HG03575 (cell line): ENCODE results near the gene ZNF2.
A peak's percentile ranks its signal among the peaks of the same experiment; 100 is the strongest.

Experiments used
- ATAC-seq: cut with Tn5 transposase; IDR thresholded peaks from one replicate; pipeline ENCODE4 v1.9.1; 2021; ENCODE audit not compliant: unreplicated experiment, insufficient number of reproducible peaks, low FRiP score; ENCODE audit errors: extremely low read depth

ZNF2 gene

DNA sequence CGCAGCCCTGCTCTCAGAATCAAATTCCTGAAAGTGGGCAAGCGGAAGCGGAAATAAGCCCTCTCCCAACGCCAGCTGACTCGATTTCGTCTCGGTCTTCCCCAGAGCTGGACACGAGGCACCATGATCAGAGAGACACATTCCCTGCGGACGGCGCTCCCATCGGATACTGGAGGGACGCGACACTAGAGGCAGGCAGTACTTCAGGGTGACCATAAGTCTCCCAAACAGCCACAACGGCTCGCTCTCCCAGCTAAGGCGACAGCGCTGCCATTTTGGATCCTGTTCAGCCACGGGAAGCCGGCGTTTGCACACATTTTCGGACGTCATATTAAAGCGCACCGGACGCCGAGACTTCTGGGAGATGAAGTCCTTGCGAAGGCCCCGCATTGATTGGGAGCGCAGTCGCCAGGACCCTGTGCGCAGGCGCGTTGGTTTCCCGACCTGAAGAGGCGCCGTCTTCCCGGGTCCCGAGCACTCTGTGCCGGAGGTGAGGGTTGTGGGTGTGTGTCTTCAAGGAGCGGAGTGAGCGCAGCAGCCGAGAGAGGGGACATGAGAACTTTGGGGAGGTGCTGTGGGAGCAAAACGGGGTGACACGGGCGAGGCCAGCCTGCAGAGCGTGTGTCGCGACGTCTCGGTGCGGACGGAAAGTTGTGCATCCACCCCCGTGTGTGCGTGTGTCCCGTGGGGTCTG is at the start of gene ZNF2:
Gene ZNF2 (plus strand): TSS at position 439 of the 694 bp plus-strand sequence. CDS start 10,418 bp downstream, outside the sequence.
- peak; percentile 82 for ATAC-seq

DNA sequence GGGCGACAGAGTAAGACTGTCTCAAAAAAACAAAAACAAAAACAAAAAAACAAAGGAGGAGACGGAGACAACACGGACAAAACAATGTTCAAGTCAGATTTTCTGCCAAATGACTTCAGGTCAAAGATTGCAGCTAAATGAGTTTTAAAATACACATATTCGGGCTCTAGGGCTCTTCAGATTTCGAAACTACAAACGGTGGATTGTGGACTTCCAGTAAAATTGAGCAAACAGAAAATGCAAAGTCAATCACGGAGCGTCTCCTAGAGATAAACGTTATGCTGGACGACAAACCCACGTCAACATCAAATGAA is 44.6 kb upstream of the ZNF2 start:
- no peak for ATAC-seq

DNA sequence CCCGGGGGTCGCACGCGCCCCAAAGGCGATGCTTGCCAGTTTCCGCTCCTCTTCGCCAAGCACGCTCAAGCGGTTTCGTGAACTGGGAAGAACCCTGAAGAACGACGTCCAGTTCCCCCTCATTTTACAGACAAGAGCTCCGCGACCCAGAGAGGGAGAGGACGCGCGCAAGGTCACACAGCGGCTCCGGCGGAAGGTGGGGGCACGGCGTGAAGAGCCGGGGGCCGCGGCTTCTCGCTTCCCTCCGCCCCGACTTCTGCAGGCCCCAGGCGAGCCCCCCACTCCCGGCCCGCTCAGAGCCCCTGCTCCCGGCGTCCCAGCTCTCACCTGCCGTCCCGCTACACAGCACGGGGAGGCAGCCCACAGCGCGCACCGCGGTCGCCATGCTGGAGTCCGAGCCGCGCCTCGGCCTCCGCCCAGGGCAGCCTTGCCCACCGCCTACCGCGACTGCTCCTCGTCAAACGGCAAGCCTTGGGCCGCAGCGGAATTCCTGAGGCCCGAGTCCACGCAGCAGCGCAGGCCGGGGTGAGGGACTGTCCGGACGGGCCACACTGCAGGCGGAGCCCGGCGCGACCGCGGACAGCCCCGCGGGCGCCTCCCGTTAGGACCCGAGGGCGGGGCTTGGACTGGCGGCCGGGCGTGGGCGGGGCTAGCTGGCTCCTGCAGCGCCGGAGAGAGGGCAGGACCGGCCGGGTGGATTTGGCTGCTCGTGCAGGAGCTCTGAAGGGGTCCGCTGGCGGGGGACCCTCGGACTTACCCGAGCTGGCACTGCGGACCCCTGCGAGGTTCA is 44.0 kb upstream of the ZNF2 start, which contains the start of gene MRPS5:
Gene MRPS5 (minus strand): TSS at position 402 of the 790 bp plus-strand sequence. CDS start 17 bp downstream, at position 385.
- ATAC-seq: peak; percentile 51

DNA sequence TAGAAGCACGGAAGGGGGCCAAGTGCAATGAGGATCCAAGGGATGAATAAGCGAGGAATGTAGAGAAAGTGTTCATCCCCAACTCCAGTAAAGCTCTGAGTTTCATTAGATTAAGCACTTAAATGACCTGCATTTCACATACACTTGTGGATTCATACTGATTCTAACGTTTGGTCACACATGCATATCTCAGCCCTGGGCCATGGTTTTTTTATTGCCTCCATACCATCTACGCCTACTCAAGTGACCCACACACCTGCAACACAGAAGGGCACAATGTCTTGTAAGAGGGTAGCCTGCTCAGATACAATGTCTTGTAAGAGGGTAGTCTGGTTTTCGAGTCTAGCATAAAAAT is 43.4 kb upstream of the ZNF2 start:
- ATAC-seq: peak; percentile 16

- no peak for ATAC-seq
Measured at GRCh38 chr2:95138702-95139101, 26.9 kb upstream of the ZNF2 start.

- ATAC-seq: no peak
Measured at GRCh38 chr2:95143838-95144237, 21.8 kb upstream of the ZNF2 start.

DNA sequence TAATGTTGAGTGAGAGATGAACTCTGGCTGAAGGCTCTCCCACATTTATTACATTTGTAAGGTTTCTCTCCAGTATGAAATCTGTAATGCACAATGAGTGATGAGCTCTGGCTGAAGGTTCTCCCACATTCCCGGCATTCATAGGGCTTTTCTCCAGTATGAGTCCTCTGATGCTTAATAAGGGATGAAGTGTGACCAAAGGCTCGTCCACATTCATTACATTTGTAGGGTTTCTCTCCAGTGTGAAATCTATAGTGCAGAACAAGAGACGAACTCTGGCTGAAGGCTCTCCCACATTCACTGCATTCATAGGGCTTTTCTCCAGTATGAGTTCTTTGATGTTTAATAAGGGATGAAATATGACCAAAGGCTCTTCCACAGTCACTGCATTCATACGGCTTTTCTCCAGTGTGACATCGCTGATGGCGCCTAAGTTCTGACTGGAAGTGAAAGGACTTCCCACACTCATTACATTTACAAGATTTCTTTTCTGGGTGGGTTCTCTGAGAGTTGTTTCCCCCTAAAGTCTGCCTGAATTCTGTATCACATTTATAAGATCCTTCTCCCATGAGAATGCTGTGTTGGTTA is 16.1 kb upstream of the ZNF2 start:
- ATAC-seq: no peak

DNA sequence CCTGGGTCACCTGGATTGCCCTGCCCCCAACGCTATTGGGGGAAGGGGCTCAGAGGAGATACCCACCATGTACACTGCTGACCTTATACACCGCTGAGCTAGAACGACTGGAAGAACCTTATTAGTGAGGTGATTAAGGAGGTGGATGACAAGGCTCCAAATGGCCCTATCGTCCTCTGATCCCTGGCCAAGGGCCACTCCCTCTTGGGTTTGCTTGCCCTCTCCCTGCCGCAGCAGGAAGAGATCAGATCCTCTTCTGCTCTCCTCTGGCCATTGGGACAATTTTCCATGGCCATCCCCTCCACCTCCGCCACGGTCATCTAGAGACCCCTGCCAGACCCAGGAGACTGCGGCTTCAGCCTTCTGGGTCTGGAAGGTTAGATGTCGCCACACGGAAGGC is 7.2 kb upstream of the ZNF2 start:
- ATAC-seq: no peak

DNA sequence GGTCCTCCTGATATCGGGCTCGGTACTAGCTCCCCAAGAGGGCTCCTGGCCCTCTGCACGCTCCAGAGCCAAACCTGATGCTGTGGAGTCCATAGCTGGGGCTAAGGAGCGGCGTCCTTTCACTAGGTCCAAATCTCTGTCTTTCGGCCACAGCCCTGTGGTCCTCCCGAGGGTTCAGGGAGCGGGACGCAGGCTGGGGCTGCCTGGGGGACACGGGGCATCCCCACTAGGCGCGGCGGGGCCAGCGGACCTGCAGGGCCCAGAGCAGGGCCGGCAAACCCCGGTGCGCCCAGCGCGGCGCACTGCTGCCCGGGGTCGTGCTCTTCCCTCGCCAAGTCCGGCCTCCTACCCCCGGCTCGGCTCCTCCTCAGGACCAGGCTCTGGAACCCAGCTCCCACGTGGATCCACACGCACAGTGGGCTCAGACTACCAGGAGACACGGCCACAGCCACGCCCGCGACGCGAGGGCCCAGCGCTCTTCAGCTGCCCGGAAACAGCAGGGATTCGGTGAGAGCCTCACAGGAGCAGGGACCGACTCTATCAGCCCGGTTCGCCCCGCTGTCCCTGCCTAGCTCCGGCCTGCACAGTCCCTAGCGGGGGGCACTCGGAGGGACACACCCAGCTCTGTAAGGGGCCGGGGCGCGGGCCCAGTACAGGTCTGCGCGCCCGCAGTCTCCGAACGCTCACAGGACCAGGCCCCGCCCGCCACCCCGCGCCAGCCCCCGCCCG is 6.6 kb upstream of the ZNF2 start:
- ATAC-seq: no peak

DNA sequence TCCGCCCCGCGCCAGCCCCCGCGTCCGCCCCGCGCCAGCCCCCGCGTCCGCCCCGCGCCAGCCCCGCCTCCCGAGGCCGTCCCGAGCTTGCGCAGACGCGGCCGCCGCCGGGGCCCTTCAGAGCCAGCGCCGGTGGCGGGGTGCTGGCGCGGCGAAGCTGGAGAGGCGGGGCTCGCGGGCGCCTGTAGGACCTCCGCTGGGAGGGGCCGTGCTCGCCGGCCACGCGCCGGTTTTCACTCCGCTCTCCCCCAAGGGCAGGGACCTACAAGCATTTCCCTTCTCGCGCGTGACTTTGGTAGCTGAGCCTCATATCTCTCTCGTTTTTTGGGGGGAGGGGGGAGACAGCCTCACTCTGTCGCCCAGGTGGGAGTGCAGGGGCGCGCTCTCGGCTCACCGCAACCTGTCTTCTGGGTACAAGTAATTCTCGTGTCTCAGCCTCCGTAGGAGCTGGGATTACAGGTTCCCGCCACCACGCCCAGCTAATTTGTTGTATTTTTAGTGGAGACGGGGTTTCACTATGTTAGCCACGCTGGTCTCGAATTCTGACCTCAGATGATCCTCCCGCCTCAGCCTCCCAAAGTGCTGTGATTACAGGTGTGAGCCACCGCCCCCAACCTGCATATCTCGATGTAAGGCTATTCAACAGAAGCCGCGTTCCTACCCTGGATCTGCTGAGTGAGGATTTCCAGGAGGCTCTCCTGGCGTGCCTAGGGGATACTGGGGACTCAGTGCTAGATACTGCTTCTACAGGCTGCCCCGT is 5.7 kb upstream of the ZNF2 start, which contains the start of gene ZNF514:
Gene ZNF514 (minus strand): TSS at position 159 of the 760 bp plus-strand sequence. CDS start 6,595 bp downstream, outside the sequence.
- peak; percentile 44 for ATAC-seq

- ATAC-seq: no peak
Measured at GRCh38 chr2:95165030-95165370, 609 bp upstream of the ZNF2 start.

GRCh38 chr2:95166065-95166763 is 605 bp downstream of the ZNF2 start:
- no peak for ATAC-seq

- ATAC-seq: no peak
Measured at GRCh38 chr2:95171902-95172301, 6.3 kb downstream of the ZNF2 start.

DNA sequence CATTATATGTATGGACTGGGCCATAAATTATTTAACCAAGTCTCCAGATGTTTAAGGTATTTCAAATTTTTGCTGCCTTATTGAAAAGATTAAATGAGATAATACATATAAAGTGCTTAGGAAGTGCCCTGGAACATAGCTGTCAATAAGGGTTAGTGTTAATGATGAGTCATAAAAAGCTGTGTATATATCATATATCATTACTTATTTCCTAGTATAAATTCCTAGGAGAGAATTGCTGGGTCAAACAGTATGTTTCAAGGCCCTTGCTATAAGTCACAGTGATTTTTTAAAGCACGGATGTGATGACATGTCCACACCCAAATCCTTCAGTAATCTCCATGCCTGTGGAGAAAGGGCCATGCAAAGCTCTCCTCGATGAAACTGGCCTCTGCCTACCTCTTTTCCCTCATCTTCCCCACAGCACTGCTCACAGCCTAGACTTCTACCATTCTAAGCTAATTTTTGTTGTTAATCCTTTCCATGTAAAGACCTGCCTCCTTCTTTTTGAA is 8.5 kb downstream of the ZNF2 start:
- no peak for ATAC-seq

- no peak for ATAC-seq
Measured at GRCh38 chr2:95179451-95179850, 13.8 kb downstream of the ZNF2 start.

DNA sequence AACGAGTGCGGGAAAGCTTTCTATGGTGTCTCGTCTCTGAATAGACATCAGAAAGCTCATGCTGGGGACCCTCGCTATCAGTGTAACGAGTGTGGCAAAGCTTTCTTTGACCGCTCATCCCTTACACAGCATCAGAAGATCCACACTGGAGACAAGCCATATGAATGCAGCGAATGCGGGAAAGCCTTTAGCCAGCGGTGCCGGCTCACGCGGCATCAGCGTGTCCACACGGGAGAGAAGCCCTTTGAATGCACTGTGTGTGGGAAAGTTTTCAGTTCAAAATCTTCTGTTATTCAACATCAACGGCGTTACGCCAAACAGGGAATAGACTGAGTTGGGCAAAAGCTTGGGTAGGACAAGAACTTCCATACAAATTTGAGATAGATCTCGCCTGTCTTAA is 16.2 kb downstream of the ZNF2 start:
- no peak for ATAC-seq

DNA sequence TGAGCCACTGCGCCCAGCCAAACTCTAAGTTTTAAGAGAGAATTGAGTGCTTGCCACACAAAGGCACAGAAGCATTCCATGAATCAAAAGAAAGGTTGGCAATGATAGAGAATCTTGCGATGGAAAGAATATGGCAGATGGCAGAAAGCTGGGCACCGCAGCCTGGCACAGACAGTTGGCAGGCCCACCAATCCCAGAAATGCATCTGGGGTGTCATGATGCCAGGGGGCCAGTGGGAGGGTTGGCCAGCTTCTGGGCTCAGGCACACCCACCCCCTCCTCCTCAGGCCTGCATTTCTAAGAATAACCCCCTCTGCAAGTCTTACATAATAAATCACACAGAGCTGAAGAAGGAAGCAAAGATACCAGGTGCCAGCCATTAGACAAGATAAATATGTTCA is 19.6 kb downstream of the ZNF2 start:
- no peak for ATAC-seq

- ATAC-seq: no peak
Measured at GRCh38 chr2:95185973-95186372, 20.4 kb downstream of the ZNF2 start.
